ENCODE measurements around the gene ZSWIM6. TPM values are rescaled to one million over a fixed set of nuclear protein-coding genes. Genes with fewer than 3 reads are reported as not detected.

The ZSWIM6 gene
- total RNA-seq, 1 experiment from 2014 or later, result 10.0 TPM

- intact Hi-C loops (cut with micrococcal nuclease; ENCODE audit: unreplicated experiment), result no loop called here
- H3K4me1 Mint-ChIP-seq (ENCODE audit: low read depth, unreplicated experiment), result no peaks in the 10 kb centered on the region
- no peaks in the 10 kb centered on the region for H3K4me1 ChIP-seq
- no peak overlapping the region for H3K27ac Mint-ChIP-seq (ENCODE audit: unreplicated experiment)
- DNase-seq, result no peak
- H3K36me3 ChIP-seq (ENCODE audit: control insufficient read depth, insufficient read depth, low read length), result no peaks in the 10 kb centered on the region
- H3K27me3 ChIP-seq (replicated peaks; ENCODE audit: control insufficient read depth, insufficient read depth, low read length), result no peaks in the 10 kb centered on the region
- no TSS peak for BruUV-seq (replicated peaks)
- no peaks in the 10 kb centered on the region for H3K27me3 Mint-ChIP-seq (ENCODE audit: insufficient read depth, unreplicated experiment)
- TF ChIP-seq, protein P1, sequence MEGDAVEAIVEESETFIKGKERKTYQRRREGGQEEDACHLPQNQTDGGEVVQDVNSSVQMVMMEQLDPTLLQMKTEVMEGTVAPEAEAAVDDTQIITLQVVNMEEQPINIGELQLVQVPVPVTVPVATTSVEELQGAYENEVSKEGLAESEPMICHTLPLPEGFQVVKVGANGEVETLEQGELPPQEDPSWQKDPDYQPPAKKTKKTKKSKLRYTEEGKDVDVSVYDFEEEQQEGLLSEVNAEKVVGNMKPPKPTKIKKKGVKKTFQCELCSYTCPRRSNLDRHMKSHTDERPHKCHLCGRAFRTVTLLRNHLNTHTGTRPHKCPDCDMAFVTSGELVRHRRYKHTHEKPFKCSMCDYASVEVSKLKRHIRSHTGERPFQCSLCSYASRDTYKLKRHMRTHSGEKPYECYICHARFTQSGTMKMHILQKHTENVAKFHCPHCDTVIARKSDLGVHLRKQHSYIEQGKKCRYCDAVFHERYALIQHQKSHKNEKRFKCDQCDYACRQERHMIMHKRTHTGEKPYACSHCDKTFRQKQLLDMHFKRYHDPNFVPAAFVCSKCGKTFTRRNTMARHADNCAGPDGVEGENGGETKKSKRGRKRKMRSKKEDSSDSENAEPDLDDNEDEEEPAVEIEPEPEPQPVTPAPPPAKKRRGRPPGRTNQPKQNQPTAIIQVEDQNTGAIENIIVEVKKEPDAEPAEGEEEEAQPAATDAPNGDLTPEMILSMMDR (IDR thresholded peaks at IDR 0.05; ENCODE audit: insufficient read depth in 1 of 2, low read depth in 1 of 2, low read length in 1 of 2, severe bottlenecking in 1 of 2, unreplicated experiment in 1 of 2), result no peak
- no peak overlapping the region for H3K4me3 Mint-ChIP-seq (ENCODE audit: unreplicated experiment)
- H3K36me3 Mint-ChIP-seq (ENCODE audit: insufficient read depth, unreplicated experiment), result peaks cover under 1% of the 10 kb centered on the region
- H3K4me3 ChIP-seq (ENCODE audit: low read depth, low read length), result no peak overlapping the region
- ChIA-PET CTCF (no interaction called here), POLR2A (no interaction called here)
- H3K9me3 Mint-ChIP-seq (ENCODE audit: unreplicated experiment), result no peaks in the 10 kb centered on the region
- peaks cover 6% of the 10 kb centered on the region for H3K9me3 ChIP-seq
Measured at GRCh38 chr5:61352612-61353156, 20.6 kb downstream of the ZSWIM6 start.

- Histone ChIP-seq H3K4me1 (no peaks in the 10 kb centered on the region), H3K27me3 (replicated peaks; ENCODE audit: control insufficient read depth, insufficient read depth, low read length) (no peaks in the 10 kb centered on the region), H3K36me3 (ENCODE audit: control insufficient read depth, insufficient read depth, low read length) (no peaks in the 10 kb centered on the region), H3K4me3 (ENCODE audit: low read depth, low read length) (no peak overlapping the region), H3K9me3 (peaks cover 6% of the 10 kb centered on the region)
- peaks cover 6% of the 10 kb centered on the region for H3K36me3 Mint-ChIP-seq (ENCODE audit: insufficient read depth, unreplicated experiment)
- no peak overlapping the region for H3K4me3 Mint-ChIP-seq (ENCODE audit: unreplicated experiment)
- POLR2A ChIA-PET, result no interaction called here
- CTCF ChIA-PET, result no interaction called here
- no peak for DNase-seq
- intact Hi-C loops (cut with micrococcal nuclease; ENCODE audit: unreplicated experiment), result no loop called here
- H3K27me3 Mint-ChIP-seq (ENCODE audit: insufficient read depth, unreplicated experiment), result no peaks in the 10 kb centered on the region
- no TSS peak for BruUV-seq (replicated peaks)
- no peaks in the 10 kb centered on the region for H3K9me3 Mint-ChIP-seq (ENCODE audit: unreplicated experiment)
- TF ChIP-seq, protein P1 (IDR thresholded peaks at IDR 0.05; ENCODE audit: insufficient read depth in 1 of 2, low read depth in 1 of 2, low read length in 1 of 2, severe bottlenecking in 1 of 2, unreplicated experiment in 1 of 2), result no peak
- no peak overlapping the region for H3K27ac Mint-ChIP-seq (ENCODE audit: unreplicated experiment)
- H3K4me1 Mint-ChIP-seq (ENCODE audit: low read depth, unreplicated experiment), result no peaks in the 10 kb centered on the region
Measured at GRCh38 chr5:61353293-61353692, 21.2 kb downstream of the ZSWIM6 start.

GRCh38 chr5:61354199-61354598 lies 22.1 kb downstream of the ZSWIM6 start:
- Mint-ChIP-seq H3K4me1 (ENCODE audit: low read depth, unreplicated experiment) (no peaks in the 10 kb centered on the region), H3K9me3 (ENCODE audit: unreplicated experiment) (no peaks in the 10 kb centered on the region), H3K36me3 (ENCODE audit: insufficient read depth, unreplicated experiment) (peaks cover 6% of the 10 kb centered on the region), H3K27ac (ENCODE audit: unreplicated experiment) (no peak overlapping the region), H3K4me3 (ENCODE audit: unreplicated experiment) (no peak overlapping the region), H3K27me3 (ENCODE audit: insufficient read depth, unreplicated experiment) (no peaks in the 10 kb centered on the region)
- intact Hi-C loops (cut with micrococcal nuclease; ENCODE audit: unreplicated experiment), result no loop called here
- no peak for DNase-seq
- TF ChIP-seq, protein P1 (IDR thresholded peaks at IDR 0.05; ENCODE audit: insufficient read depth in 1 of 2, low read depth in 1 of 2, low read length in 1 of 2, severe bottlenecking in 1 of 2, unreplicated experiment in 1 of 2), result no peak
- no TSS peak for BruUV-seq (replicated peaks)
- H3K4me3 ChIP-seq (ENCODE audit: low read depth, low read length), result no peak overlapping the region
- ChIA-PET CTCF (no interaction called here), POLR2A (no interaction called here)
- no peaks in the 10 kb centered on the region for H3K36me3 ChIP-seq (ENCODE audit: control insufficient read depth, insufficient read depth, low read length)
- no peaks in the 10 kb centered on the region for H3K4me1 ChIP-seq
- peaks cover 6% of the 10 kb centered on the region for H3K9me3 ChIP-seq
- no peaks in the 10 kb centered on the region for H3K27me3 ChIP-seq (replicated peaks; ENCODE audit: control insufficient read depth, insufficient read depth, low read length)

Data from Caco-2 (cell line).